Measurements from ENCODE around the gene TGFBRAP1.

DNA sequence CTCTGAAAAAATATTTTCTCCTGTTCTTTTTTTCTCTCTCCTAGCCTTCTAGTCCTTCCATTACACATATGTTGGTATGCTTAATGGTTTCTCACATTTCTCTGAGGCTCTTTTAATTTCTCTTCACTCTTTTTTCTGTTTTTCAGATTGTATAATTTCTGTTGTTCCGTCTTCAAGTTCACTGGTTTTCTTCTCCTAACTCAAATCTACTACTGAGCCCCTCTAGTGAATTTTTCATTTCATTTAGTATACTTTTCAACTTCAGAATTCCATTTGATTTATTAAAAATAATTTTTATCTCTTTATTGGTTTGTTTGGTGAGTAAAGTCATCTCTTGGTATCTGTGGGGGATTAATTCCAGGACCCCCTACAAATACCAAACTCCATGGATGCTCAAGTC is 27.6 kb upstream of the TGFBRAP1 start:
- TF ChIP-seq POLR2A (IDR thresholded peaks at IDR 0.05): no peak
- TF ChIP-seq, protein P1, sequence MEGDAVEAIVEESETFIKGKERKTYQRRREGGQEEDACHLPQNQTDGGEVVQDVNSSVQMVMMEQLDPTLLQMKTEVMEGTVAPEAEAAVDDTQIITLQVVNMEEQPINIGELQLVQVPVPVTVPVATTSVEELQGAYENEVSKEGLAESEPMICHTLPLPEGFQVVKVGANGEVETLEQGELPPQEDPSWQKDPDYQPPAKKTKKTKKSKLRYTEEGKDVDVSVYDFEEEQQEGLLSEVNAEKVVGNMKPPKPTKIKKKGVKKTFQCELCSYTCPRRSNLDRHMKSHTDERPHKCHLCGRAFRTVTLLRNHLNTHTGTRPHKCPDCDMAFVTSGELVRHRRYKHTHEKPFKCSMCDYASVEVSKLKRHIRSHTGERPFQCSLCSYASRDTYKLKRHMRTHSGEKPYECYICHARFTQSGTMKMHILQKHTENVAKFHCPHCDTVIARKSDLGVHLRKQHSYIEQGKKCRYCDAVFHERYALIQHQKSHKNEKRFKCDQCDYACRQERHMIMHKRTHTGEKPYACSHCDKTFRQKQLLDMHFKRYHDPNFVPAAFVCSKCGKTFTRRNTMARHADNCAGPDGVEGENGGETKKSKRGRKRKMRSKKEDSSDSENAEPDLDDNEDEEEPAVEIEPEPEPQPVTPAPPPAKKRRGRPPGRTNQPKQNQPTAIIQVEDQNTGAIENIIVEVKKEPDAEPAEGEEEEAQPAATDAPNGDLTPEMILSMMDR (IDR thresholded peaks at IDR 0.05): no peak
